OCI-LY1 (cell line): ENCODE data around the gene PLPP7.

ENCODE experiments used
- H2AFZ ChIP-seq: fragments of 200-600 bp; sonication (generic), shearing (Covaris generic); 2 replicates; pipeline ENCODE4 v1.6.0; 2014; ENCODE audit warnings: antibody characterized with exemption, mild to moderate bottlenecking, low read length
- H3F3A ChIP-seq: fragments of 200-600 bp; sonication (generic), shearing (Covaris generic); 2 replicates; pipeline ENCODE4 v1.6.0; 2014; ENCODE audit warnings: mild to moderate bottlenecking, antibody characterized with exemption, low read length, moderate library complexity; ENCODE audit not compliant: insufficient read depth
- H3K27ac ChIP-seq: fragments of 200-600 bp; sonication (generic); 2 replicates; pipeline ENCODE4 v1.5.1; 2014; ENCODE audit warnings: low read length, mixed run types, mild to moderate bottlenecking, low read depth; ENCODE audit not compliant: poor library complexity, severe bottlenecking
- H3K27me3 ChIP-seq: fragments of 200-600 bp; sonication (generic); 2 replicates; pipeline ENCODE4 v1.6.0; 2014; ENCODE audit warnings: antibody characterized with exemption, mild to moderate bottlenecking, low read length, moderate library complexity; ENCODE audit not compliant: insufficient read depth
- H3K36me3 ChIP-seq: fragments of 200-600 bp; sonication (generic); 2 replicates; pipeline ENCODE4 v1.6.1; 2014; ENCODE audit warnings: mild to moderate bottlenecking, antibody characterized with exemption, low read length, moderate library complexity, mixed read lengths; ENCODE audit not compliant: insufficient read depth
- H3K4me1 ChIP-seq: fragments of 200-600 bp; sonication (generic); 2 replicates; pipeline ENCODE4 v1.5.1; 2014; ENCODE audit warnings: mild to moderate bottlenecking, low read length, moderate library complexity; ENCODE audit not compliant: insufficient read depth, severe bottlenecking
- H3K4me2 ChIP-seq: fragments of 200-600 bp; sonication (generic), shearing (Covaris generic); 2 replicates; pipeline ENCODE4 v1.6.1; 2014; ENCODE audit warnings: low read length
- H3K4me3 ChIP-seq: fragments of 200-600 bp; sonication (generic); 2 replicates; pipeline ENCODE4 v1.5.1; 2014; ENCODE audit warnings: low read length, low read depth, mild to moderate bottlenecking, mixed read lengths; ENCODE audit not compliant: poor library complexity, severe bottlenecking
- H3K79me2 ChIP-seq: fragments of 200-600 bp; shearing (Covaris generic); 2 replicates; pipeline ENCODE4 v1.6.1; 2016; ENCODE audit warnings: mixed run types, low read length, mixed read lengths; ENCODE audit not compliant: insufficient read depth
- H3K9ac ChIP-seq: fragments of 200-600 bp; sonication (generic), shearing (Covaris generic); 2 replicates; pipeline ENCODE4 v1.6.1; 2014; ENCODE audit warnings: mild to moderate bottlenecking, low read length, mixed read lengths
- H3K9me2 ChIP-seq: fragments of 200-600 bp; sonication (generic), shearing (Covaris generic); 2 replicates; pipeline ENCODE4 v1.6.1; 2014; ENCODE audit warnings: low read depth, mild to moderate bottlenecking, low read length, mixed read lengths
- H3K9me3 ChIP-seq: fragments of 200-600 bp; shearing (Covaris generic); 2 replicates; pipeline ENCODE4 v1.6.1; 2014; ENCODE audit warnings: low read length, mixed read lengths
- H4K20me1 ChIP-seq: fragments of 200-600 bp; sonication (generic), shearing (Covaris generic); 2 replicates; pipeline ENCODE4 v1.6.0; 2016; ENCODE audit warnings: mild to moderate bottlenecking, low read length; ENCODE audit not compliant: insufficient read depth
- EZH2 ChIP-seq: fragments of 200-600 bp; sonication (generic), shearing (Covaris generic); IDR thresholded peaks from 2 replicates; pipeline ENCODE4 v1.8.0; 2017; ENCODE audit warnings: borderline replicate concordance, mixed run types, mild to moderate bottlenecking, antibody characterized with exemption, low read length, moderate library complexity, mixed read lengths
- TF ChIP-seq, protein P1 (sequence below): fragments of 200-600 bp; sonication (generic), shearing (Covaris generic); IDR thresholded peaks from 2 replicates; pipeline ENCODE4 v1.5.1; 2017; ENCODE audit warnings: mild to moderate bottlenecking, antibody characterized with exemption, low read length, moderate library complexity, mixed read lengths

PLPP7 gene

GRCh38 chr9:131254626-131255025 is 34.9 kb upstream of the PLPP7 start:
- Histone ChIP-seq H3K36me3 (no peaks in the 10 kb centered on the region), H3K9me2 (no peaks in the 10 kb centered on the region), H3K9me3 (no peaks in the 10 kb centered on the region), H3K4me3 (peak overlapping the region; percentile 3), H3K4me2 (peak overlapping the region; percentile 30; the same call in 1 of the 2 replicates), H3K27me3 (no peaks in the 10 kb centered on the region), H2AFZ (no peak overlapping the region), H3K4me1 (peaks cover 53% of the 10 kb centered on the region), H3K27ac (peak overlapping the region; percentile 91), H3F3A (peaks cover 3% of the 10 kb centered on the region; the same call in 1 of the 2 replicates), H3K79me2 (no peaks in the 10 kb centered on the region), H4K20me1 (no peaks in the 10 kb centered on the region), H3K9ac (peak overlapping the region; percentile 23; the same call in 1 of the 2 replicates)
- TF ChIP-seq, protein P1, sequence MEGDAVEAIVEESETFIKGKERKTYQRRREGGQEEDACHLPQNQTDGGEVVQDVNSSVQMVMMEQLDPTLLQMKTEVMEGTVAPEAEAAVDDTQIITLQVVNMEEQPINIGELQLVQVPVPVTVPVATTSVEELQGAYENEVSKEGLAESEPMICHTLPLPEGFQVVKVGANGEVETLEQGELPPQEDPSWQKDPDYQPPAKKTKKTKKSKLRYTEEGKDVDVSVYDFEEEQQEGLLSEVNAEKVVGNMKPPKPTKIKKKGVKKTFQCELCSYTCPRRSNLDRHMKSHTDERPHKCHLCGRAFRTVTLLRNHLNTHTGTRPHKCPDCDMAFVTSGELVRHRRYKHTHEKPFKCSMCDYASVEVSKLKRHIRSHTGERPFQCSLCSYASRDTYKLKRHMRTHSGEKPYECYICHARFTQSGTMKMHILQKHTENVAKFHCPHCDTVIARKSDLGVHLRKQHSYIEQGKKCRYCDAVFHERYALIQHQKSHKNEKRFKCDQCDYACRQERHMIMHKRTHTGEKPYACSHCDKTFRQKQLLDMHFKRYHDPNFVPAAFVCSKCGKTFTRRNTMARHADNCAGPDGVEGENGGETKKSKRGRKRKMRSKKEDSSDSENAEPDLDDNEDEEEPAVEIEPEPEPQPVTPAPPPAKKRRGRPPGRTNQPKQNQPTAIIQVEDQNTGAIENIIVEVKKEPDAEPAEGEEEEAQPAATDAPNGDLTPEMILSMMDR, result no peak
- TF ChIP-seq EZH2, result no peak

GRCh38 chr9:131255676-131256197 is 33.8 kb upstream of the PLPP7 start:
- Histone ChIP-seq H2AFZ (no peak overlapping the region), H3K36me3 (no peaks in the 10 kb centered on the region), H4K20me1 (no peaks in the 10 kb centered on the region), H3K4me2 (peak overlapping the region; percentile 58), H3K27me3 (no peaks in the 10 kb centered on the region), H3K27ac (peak overlapping the region; percentile 91), H3K79me2 (no peaks in the 10 kb centered on the region), H3K9ac (peak overlapping the region; percentile 67), H3K4me1 (peaks cover 53% of the 10 kb centered on the region), H3K4me3 (peak overlapping the region; percentile 45), H3K9me3 (no peaks in the 10 kb centered on the region), H3K9me2 (no peaks in the 10 kb centered on the region), H3F3A (peaks cover 3% of the 10 kb centered on the region; the same call in 1 of the 2 replicates)
- TF ChIP-seq EZH2, result no peak
- TF ChIP-seq, protein P1, result no peak

- Histone ChIP-seq H3K4me3 (no peak overlapping the region), H3K4me1 (peaks cover 46% of the 10 kb centered on the region), H3K4me2 (no peak overlapping the region), H2AFZ (no peak overlapping the region), H3K9ac (no peak overlapping the region), H3K36me3 (0 out of 2 replicates have a peak, but pooled peaks cover 5% of the 10 kb centered on the region), H3F3A (peaks cover 3% of the 10 kb centered on the region; the same call in 1 of the 2 replicates), H3K27ac (peak overlapping the region; percentile 91), H3K27me3 (no peaks in the 10 kb centered on the region), H3K9me2 (no peaks in the 10 kb centered on the region), H4K20me1 (no peaks in the 10 kb centered on the region), H3K9me3 (no peaks in the 10 kb centered on the region), H3K79me2 (no peaks in the 10 kb centered on the region)
- no peak for TF ChIP-seq EZH2
- TF ChIP-seq, protein P1, result no peak
These were observed 32.1 kb upstream of the PLPP7 start for GRCh38 chr9:131257266-131258025.
